ENCODE data around the gene ZFYVE28.
A peak's percentile ranks its signal among the peaks of the same experiment; 100 is the strongest.

The ZFYVE28 gene

DNA sequence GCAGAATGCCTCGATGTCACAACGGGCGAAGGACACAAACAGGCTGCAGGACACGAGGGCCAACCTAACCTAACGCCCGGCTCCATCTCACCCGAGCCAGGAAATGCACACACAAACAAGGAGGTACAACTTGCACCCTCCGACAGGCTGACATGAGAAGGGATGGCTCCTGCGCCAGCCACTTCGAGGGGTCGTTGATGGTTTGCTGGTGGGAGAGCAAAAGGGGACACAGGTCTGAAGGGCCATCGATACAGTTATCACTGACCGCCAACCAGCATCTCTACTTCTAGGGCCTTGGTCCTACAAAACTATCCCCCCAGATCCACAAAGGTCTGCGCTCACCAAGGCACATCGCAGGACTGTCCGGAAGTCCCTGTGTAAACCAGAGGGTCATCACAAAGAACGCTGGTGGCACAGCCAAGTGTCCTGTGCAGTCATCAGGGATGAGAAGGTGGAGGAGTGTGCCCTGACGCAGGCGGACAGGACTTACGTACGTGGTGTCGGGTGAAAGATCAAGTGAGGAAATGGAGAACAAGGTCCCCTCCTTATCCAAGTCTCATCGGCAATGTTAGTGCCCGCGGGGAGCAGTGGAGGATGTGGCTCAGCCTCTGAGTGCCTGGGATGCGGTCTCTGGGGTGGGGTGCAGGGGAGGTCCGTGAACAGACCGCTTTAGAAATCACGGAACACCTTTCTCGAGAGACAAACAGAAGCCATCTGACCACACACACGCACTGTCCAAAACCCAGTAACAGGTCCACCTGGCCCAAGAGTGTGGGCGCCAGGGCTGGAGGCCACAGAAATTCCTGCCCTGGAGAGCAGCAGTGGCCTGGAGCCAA is 163.6 kb downstream of the ZFYVE28 start:
- no peak for FAIRE-seq
- no peak for DNase-seq (ENCODE audit: insufficient read length, low spot score)

DNA sequence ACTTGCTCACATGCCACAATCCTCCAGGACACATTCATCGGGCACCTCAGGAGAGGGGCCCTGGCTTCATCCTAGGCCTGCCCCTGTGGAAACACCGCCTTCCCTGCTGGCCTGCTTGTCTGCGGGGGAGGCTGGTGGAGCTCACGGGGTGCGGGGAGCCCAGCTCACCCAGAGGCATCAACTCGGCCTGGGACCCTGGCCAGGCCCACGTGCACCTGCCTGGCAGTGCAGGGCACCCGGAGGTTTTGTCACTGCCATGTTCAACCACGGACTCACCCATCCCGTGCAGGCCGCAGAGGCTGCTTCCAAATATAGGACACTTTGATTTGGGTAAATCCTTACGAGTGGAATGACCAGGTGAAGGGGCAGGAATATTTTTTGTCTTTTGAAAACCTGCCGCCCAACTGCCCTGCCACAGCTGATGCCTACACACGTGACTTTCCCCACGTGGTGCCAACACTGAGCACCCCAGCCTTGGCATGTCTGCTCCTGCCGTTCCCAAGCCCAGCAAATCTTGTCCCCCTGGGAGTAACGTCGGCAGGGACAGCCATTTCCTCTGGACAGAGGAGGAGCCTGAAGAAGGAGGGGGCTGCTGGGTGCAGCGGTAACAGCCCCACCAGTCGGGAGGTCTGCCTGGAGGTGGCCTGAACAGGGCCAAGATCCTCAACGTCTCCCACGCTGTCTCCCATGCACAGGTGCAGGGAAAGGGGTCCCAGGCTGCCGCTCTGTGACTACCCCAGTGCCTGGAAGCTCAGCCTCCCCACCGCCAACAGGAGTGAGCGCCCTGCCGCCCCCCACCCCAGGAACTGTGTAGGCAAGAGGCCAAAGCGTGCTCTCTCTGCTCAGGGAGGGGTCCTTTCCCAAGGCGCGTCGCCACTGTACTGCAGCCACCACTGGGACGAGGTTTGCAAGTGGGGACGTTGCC is 165.0 kb downstream of the ZFYVE28 start:
- FAIRE-seq: no peak
- no peak for DNase-seq (ENCODE audit: insufficient read length, low spot score)

DNA sequence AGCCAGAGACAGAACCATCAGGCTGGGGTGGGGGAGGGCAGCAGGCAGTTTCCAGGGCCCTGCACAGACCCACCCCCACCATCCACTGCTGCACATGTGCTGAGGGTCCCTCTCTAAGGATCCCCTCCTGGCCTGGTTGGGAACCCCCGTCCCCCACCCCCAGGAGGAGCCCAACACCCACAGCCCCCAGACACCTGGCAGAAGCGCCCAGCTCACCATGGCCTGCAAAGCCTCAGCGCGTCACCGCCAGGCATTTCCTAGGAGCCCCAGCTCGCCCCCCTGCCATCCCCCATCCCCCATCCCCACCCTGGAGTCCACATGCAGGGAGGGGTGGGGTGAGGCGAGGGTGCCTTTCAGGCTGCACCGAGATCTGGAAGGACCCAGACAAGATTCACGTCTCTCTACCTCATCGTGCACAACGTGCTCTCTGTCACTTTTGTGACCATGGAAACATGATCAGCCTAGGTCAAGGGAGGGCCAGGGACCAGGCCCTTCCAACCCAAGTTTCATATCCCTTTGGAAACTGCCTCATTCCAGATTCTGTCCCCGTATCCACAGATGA is 165.8 kb downstream of the ZFYVE28 start:
- DNase-seq (ENCODE audit: insufficient read length, low spot score): no peak
- FAIRE-seq: no peak

DNA sequence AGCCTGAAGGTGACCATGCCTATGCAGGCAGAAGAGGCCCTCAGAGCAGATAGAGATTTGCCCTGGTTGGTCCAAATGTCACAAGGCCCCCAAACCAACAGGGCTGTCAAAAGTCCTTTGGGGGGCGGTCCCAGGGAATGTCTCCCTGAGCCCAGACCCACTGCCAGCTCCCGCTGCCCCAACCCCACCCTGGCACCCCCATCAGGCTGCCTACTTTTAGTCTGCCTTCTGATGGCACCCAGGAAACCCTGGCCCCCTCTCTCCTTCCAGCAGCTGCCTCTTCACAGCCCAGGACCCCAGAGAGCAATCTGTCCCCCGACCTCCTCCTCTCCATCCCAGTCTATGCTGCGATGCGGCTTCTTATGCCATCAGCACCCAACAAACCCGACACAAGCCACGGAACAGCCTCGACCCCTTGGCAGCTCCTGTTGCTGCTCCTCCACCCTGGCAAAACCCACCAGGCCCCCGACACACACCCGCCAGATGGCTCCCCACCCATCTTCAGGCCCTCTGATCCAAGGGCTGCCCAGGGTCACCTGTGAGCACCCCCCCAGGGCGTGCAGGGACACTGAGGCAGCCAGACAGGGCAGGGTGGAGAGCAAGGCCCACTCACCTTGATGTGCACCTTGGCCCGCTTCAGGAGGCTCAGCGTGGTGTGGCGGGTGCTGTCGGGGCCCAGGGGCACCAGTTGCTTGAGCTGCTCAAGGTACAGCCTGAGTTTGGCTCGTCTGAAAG is 166.5 kb downstream of the ZFYVE28 start:
- no peak for FAIRE-seq
- DNase-seq (ENCODE audit: insufficient read length, low spot score): peak; percentile 8

DNA sequence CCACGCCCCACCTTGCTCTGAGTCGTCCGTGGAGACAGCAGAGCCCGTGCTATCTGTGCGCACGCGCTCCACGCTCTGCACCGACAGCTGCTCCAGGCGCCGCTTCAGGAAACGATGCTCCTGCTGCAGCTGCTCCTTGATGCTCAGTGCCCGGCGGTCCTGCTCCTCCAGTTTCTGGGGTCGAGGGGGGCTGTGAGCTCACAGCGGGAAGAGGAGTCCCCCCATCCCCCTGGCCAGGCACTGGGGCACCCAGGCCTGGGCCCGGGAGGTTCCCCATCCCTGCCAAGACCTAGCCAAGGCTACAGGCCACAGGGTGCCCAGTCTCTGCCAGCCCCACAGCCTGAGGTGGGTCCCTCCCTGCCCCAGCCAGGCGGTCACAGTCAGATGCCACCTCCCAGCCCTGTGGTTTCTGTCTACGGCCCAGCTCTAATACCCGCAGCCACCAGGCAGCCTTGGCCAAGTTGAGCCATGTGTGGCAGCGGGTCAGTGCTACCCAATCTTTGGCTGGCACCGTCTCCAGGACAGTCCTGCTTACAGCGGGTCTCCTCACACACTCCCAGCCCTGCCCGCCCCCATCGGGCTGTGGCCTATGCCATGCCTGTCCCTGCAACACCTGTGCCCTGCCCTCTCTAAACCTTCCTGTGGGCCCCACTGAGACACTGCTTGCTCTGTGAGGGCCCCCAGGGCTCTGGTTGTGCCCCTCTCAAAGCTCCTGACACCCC is 167.2 kb downstream of the ZFYVE28 start:
- DNase-seq (ENCODE audit: insufficient read length, low spot score): peak; percentile 7
- no peak for FAIRE-seq

DNA sequence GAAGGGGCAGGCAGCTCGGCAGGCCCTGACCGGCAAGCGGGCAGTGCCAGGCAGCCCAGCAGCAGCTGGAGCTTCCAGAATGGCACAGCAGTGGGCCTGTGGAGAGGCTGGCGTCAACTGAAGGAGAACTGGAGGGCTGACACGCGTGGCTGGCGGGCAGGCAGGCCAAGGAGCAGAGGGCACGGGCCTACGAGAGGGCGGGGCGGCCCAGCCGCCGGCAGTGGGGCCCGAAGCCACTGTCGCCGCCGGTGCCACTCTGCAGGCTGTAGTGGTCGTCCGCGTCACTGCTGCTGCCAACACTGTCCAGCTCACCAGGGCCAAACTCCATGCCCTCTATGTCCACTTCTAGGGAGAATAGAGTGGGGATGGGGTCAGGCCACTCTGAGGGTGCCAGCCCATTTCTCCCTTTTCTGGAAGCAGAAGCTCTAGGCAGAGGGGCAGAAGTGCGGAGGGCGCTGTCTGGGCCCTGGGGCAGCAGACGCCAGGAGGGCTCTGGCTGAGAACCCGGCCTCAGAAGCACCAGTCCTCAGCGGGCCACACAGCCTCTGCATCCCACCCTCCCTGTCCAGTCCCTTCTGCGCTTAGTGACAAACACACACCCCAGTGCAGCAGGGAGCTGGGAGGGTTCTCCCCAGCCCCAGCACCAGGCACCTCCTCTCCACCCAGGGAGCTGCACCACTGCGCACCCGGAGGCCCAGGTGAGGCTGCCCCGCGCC is 167.9 kb downstream of the ZFYVE28 start:
- FAIRE-seq (no peak), DNase-seq (ENCODE audit: insufficient read length, low spot score) (peak; percentile 2)

DNA sequence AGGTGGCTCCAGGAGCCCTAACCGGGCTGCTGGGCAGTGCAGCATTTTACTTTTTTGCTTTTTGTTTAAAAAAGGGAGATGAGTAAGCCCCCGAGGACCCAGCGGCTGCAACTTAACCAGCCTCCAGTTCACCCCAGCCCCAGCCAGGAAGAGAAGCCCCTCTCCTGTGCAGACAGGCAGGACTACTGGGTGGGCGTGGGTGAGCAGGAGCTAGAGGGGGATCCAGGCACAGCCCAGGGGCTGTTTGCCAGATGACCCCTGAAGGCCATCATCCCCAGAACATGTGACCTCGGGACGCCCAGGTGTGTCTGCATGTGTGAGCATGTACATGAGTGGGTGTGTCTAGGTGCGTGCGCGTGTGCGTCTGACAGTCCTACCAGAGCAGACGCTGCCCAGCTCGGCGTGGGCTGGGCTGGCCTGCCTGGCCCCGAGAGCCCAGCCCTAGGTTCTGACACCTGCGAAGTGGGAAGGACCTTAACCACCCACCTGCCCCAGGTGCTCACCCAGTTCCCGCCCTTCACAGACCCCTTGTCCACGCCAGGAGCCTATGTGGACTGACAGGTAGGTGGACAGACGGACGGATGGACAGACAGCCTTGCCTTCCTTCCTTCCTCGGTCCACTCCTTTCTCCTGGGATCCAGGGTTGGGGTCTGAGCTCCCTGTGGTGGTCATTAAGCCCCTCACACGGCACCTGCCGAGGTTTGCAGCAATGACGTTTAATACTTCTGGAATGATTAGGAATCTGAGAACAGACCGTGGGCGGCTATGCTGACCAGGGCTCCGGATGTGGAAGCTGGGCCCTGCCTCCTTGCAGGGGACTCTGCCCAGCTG is 168.7 kb downstream of the ZFYVE28 start:
- FAIRE-seq: no peak

DNA sequence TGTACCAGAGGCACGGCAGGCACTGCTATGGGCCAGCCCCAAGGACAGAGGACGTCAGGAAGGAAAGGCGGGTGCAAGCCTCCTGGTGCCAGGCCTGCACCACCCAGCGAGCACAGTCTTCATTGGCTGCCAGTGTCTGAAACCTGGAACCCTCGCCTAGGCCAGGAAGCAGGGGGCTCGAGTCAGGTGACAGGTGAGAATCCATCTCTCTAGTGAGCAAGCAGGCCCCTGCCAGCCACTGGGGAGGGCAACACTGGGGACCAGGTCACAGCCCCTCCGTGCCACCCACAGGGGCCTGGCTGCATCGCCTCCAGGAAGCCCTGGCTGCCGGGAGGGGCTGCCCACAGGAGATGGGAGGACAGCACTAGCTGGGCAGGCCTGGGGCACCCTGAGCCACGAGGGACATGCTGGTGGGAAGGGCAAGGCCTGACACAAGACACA is 169.6 kb downstream of the ZFYVE28 start:
- FAIRE-seq (no peak), DNase-seq (ENCODE audit: insufficient read length, low spot score) (peak; percentile 4)

More for the DNA sequence above, 168.7 kb downstream of the ZFYVE28 start:
- DNase-seq (ENCODE audit: insufficient read length, low spot score): peak; percentile 1

DNA sequence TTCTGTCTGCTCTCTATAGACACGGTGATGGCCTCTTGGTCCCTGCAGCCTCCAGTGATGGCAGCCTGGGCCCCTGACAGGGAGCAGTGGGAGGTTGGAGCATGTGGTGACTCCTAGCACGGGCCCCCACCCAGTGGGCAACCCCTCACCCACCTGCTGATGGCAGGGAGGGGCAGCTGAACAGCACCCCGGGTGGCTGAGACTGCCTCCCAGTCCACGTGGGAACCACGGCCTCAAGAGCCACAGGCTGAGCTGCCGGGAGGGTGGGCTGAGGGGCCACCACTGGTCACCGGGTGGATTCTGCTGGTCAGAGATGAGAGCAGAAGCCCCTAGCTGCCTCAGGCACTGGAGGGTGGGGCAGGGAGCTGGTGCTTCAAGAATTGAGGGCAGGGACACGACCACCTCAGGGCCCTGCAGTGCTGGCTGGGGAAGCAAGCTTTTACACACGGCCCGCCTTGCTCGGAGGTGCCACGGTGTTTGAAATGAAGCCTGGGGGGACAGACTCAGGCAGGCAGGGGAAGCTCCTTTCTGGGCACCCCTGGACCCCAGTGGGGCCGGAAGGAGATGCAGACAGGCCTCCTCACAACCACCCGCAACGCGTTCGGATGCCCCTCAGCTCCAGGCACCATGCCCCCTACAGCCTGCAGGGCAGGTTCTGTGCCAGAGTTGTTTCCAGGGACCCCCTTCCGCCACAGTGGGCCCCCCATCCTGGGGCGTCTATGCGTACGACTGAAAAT is 170.2 kb downstream of the ZFYVE28 start:
- FAIRE-seq (no peak), DNase-seq (ENCODE audit: insufficient read length, low spot score) (peak; percentile 6)

DNA sequence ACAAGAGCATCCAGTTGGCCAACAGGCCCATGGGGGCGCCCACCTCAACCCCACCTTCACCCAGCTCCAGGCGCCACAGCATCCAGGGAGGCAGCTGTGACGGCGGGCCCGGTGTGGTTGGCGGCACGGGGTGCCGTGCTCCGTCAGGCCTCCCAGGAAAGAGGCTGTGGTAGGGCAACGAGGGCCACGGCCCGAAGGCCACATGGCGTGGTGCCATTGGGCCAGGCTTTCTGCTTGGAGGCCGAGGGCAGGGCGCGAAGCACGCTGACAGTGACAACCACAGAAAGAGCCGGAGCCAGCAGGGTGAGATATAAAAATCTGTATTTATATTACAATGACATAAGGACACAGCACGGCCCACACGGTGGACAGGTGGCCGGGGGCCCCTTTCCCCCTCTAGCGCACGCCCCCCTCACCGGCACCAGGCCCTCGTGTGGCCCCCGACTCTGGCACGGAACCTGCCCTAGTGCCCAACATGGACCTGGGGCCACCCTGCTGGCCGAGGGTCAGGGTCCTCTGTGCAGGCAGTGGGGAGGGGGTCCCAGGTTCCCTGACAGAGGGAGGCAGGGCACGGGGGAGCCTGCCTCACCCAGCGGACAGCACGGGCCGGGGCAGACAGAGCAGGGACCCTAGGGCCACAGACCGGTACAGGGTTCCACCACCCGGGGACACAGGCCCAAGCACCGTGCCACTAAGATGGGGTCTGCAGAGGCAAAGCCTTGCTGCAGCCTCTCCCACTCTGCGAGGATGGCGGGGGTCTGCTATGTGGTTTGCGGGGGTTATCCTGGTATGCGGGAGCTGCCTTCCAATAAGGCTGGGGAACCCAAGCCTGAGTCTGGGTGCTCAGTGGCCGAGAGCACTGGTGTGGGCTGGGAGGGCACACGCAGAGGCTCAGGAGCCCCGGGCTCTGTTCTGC is 171.1 kb downstream of the ZFYVE28 start:
- DNase-seq (ENCODE audit: insufficient read length, low spot score) (peak; percentile 10), FAIRE-seq (no peak)

DNA sequence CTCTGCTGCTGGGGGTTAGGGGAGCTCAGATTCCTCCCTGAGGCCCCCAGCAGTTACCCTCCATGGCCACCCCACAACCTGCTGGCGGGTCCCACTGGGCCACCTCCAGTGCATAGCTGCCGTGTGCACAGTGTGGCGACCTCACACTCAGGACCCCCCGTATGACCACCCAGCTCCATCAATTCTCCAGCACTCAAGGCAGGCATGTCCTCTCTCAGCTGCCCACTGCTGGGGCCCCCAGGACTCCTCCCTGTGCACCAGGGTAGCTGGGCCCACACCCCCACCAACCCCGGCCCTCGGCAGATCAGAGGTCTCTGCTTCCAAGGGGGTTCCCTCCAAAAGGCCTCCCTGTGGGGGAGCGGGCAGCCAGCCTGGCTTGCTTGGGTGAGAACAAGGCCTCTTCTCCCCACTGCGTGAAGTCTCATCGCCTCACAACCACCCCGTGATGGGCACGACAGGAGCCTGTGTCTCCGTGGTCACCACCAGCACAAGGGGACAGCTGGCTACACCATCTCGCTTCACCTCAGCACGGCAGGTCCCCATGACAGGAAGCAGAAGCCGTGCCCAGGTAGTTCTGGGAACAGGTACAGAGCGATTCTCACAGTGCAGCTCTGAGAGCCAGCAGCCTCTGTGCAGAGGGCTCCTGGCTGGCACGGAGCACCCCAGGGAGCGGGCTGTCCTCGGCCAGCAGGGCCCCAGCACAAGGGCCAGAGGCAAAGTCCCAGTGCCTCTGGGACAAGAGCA is 171.9 kb downstream of the ZFYVE28 start:
- DNase-seq (ENCODE audit: insufficient read length, low spot score) (peak; percentile 1), FAIRE-seq (no peak)

DNA sequence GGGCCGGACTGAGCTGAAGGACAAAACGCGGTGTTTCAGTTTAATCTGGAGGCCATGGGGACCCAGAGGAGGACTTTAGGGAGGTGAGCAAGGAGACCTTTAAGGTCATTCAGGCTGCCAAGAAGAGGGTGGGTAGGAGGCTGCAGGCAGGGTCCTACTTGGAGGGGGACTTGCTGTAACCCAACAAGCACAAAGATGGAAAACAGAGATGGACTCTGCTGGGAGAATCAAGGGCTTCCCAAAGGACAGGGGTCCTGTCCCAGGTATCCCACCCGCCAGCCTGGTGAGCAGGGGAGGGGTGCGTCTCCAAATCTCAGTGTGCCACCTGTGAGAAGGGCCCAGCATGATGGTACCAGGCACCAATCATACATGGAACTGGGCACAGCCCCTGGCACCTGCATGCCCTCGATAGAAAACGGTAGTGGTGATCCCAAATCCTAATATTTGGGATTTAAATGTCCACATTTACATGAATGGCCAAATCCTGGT is 172.6 kb downstream of the ZFYVE28 start:
- no peak for FAIRE-seq
- no peak for DNase-seq (ENCODE audit: insufficient read length, low spot score)

DNA sequence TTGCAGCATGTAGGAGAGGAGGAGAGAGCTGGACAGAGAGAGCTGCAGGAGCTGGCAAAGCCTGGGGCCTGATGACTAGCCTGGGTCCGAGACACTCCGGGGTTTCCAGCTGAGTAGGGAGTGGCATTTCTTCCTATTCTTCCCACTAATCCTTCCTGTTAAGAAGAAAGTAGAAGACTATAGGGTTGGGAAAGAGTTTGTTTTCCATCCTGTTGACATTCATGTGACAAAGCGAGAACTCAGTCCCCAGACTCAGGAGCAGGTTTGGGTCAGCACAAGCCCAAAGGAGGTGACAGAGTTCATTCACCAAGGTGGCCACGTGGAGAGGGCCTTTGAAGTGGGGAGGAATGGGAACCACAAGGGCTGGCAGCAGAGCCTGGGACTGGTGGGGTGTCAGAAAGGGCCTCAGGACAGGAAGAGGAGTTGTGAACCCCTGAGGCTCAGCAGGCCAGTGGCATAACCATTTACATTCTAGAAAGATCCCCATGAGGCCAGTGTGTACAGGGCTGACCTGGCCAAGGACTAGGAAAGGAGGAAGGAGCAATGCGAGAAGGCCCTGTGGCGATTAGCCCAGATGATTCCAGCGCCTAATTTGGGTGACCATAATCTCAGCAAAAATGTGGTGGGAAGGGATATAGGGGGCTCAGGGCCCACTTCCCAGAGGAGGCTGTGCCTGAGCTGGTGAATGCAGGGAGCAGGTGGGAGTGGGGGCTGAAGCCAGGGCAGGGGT is 173.2 kb downstream of the ZFYVE28 start:
- DNase-seq (ENCODE audit: insufficient read length, low spot score): peak; percentile 1
- no peak for FAIRE-seq

DNA sequence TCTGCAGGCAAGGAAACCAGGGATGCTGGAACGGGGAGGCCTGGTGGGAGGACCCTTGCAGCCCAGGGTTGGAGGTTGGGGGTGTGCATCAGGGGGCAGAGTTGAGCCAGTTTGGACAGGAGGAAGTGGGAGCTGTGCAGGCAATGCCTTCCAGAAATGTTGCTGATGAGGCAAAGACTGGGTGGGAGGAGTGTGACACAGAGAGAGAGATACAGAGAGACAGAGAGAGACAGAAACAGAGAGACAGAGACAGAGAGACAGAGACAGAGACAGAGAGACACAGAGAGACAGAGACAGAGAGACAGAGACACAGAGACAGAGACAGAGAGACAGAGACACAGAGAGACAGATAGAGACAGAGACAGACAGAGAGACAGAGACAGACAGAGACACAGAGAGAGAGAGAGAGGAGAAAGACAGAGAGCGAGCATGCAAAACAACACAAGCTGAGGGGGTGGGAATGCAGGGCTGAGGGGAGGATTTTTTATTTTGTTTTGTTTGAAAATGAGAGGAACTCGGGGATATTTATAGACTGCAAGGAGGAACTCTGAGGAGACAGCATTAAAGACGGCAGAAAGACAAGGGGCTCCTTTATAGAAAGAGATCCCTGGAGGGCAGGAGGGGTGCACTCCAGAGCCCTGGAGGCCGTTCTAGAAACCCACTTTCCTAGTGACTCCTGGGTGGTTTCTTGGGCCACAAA is 174.6 kb downstream of the ZFYVE28 start:
- peak; percentile 12 for DNase-seq (ENCODE audit: insufficient read length, low spot score)
- no peak for FAIRE-seq

Data from GM19239 (cell line).